Astrocyte (in vitro differentiated cells and primary cell): ENCODE data around the gene PAFAH1B1. TPM values are rescaled to one million over a fixed set of nuclear protein-coding genes. Genes with fewer than 3 reads are reported as not detected.
A peak's percentile ranks its signal among the peaks of the same experiment; 100 is the strongest.
"Not testable (repeated sequence)": the region's sequence is repeated elsewhere in the genome, so short reads cannot be mapped to it uniquely, and the experiment has no call there.

Source experiments
- DNase-seq: peaks from one replicate; pipeline ENCODE4 v3.0.0-alpha.2; 2010; ENCODE audit warnings: low read depth
- FAIRE-seq: peaks from 2 replicates; lab custom pipeline; 2011; peaks lifted over from hg19 to GRCh38; lab: Jason Lieb, UNC
- H2AFZ ChIP-seq: 2 replicates; pipeline ENCODE4 v1.6.0; 2012; ENCODE audit warnings: low read depth, low read length, inconsistent platforms
- H3K27ac ChIP-seq: 2 replicates; pipeline ENCODE4 v1.5.1; 2011; ENCODE audit warnings: low read depth, low read length, inconsistent platforms
- H3K27me3 ChIP-seq: 2 replicates; pipeline ENCODE4 v1.6.0; 2011; ENCODE audit warnings: low read length, inconsistent platforms; ENCODE audit not compliant: insufficient read depth
- H3K36me3 ChIP-seq: 2 replicates; pipeline ENCODE4 v1.5.1; 2011; ENCODE audit warnings: low read length, inconsistent platforms; ENCODE audit not compliant: insufficient read depth
- H3K4me1 ChIP-seq: 2 replicates; pipeline ENCODE4 v1.5.1; 2011; ENCODE audit warnings: low read length, inconsistent platforms; ENCODE audit not compliant: insufficient read depth
- H3K4me2 ChIP-seq: 2 replicates; pipeline ENCODE4 v1.6.0; 2012; ENCODE audit warnings: low read length, inconsistent platforms
- H3K4me3 ChIP-seq: 2 replicates; pipeline ENCODE4 v1.5.1; 2011; ENCODE audit warnings: low read depth, mild to moderate bottlenecking, low read length, inconsistent platforms; ENCODE audit not compliant: insufficient read depth
- H3K79me2 ChIP-seq: 2 replicates; pipeline ENCODE4 v1.6.0; 2012; ENCODE audit warnings: mild to moderate bottlenecking, low read length, inconsistent platforms; ENCODE audit not compliant: insufficient read depth
- H3K9ac ChIP-seq: 2 replicates; pipeline ENCODE4 v1.6.0; 2012; ENCODE audit warnings: mild to moderate bottlenecking, low read length, inconsistent platforms
- H3K9me3 ChIP-seq: 2 replicates; pipeline ENCODE4 v1.5.1; 2012; ENCODE audit warnings: low read depth, mild to moderate bottlenecking, low read length, inconsistent platforms; ENCODE audit not compliant: insufficient read depth
- H4K20me1 ChIP-seq: 2 replicates; pipeline ENCODE4 v1.6.0; 2012; ENCODE audit warnings: low read length, inconsistent platforms; ENCODE audit not compliant: insufficient read depth
- H3K27ac Mint-ChIP-seq: one replicate; pipeline ENCODE4 v1.8.0; 2021; ENCODE audit warnings: mild to moderate bottlenecking, mixed read lengths; ENCODE audit not compliant: unreplicated experiment
- H3K27me3 Mint-ChIP-seq: one replicate; pipeline ENCODE4 v1.8.0; 2021; ENCODE audit warnings: low read depth, mixed read lengths; ENCODE audit not compliant: unreplicated experiment
- H3K36me3 Mint-ChIP-seq: one replicate; pipeline ENCODE4 v1.8.0; 2021; ENCODE audit warnings: low read depth, mixed read lengths; ENCODE audit not compliant: unreplicated experiment
- H3K4me1 Mint-ChIP-seq: one replicate; pipeline ENCODE4 v1.8.0; 2021; ENCODE audit warnings: low read depth, mixed read lengths; ENCODE audit not compliant: unreplicated experiment
- H3K4me3 Mint-ChIP-seq: one replicate; pipeline ENCODE4 v1.8.0; 2021; ENCODE audit warnings: mild to moderate bottlenecking, moderate library complexity, mixed read lengths; ENCODE audit not compliant: unreplicated experiment
- H3K9me3 Mint-ChIP-seq: one replicate; pipeline ENCODE4 v1.8.0; 2021; ENCODE audit warnings: mild to moderate bottlenecking, mixed read lengths; ENCODE audit not compliant: unreplicated experiment
- CTCF ChIP-seq: IDR thresholded peaks from 2 replicates; pipeline ENCODE4 v1.5.1; 2011; ENCODE audit warnings: low read depth, mild to moderate bottlenecking, inconsistent platforms, low read length, moderate library complexity; ENCODE audit not compliant: insufficient read depth
- EZH2 ChIP-seq: IDR thresholded peaks from 2 replicates; pipeline ENCODE4 v1.6.1; 2012; ENCODE audit warnings: mild to moderate bottlenecking, low read length, inconsistent platforms; ENCODE audit not compliant: insufficient read depth
- total RNA-seq: library from RNA; stranded (reverse); gene quantifications from 2 replicates; pipeline ENCODE4 v1.2.1, GENCODE V29; 2021

PAFAH1B1 gene
- total RNA-seq, 1 donor from 2014 or later, result 195 TPM

DNA sequence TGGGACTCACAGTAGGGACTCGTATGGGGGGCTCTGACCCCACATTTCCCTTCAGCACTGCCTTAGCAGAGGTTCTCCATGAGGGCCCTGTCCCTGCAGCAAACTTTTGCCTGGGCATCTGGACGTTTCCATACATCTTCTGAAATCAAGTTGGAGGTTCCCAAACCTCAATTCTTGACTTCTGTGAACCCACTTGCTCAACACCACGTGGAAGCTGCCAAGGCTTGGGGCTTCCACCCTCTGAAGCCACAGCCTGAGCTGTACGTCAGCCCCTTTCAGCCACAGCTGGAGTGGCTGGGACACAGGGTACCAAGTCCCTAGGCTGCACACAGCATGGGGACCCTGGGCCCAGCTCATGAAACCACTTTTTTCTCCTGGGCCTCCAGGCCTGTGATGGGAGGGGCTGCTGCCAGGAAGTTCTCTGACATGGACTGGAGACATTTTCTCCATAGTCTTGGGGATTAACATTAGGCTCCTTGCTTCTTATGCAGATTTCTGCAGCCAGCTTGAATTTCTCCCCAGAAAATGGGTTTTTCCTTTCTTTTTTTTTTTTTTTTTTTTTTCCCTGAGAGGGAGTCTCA lies 29.4 kb downstream of the PAFAH1B1 start:
- peaks cover 100% of the 10 kb centered on the region for H4K20me1 ChIP-seq
- not testable (repeated sequence) for H3K4me1 ChIP-seq, H3K36me3 ChIP-seq, H3K27me3 Mint-ChIP-seq, H3K27me3 ChIP-seq, FAIRE-seq, H3K4me3 ChIP-seq, H3K4me3 Mint-ChIP-seq, H3K4me2 ChIP-seq, H3K27ac Mint-ChIP-seq, H3K4me1 Mint-ChIP-seq, H2AFZ ChIP-seq, H3K9me3 Mint-ChIP-seq, H3K9me3 ChIP-seq, H3K27ac ChIP-seq, H3K9ac ChIP-seq, DNase-seq
- peaks cover 100% of the 10 kb centered on the region for H3K79me2 ChIP-seq
- H3K36me3 Mint-ChIP-seq, result peaks cover 19% of the 10 kb centered on the region

- H3K79me2 ChIP-seq, result peaks cover 100% of the 10 kb centered on the region
- Mint-ChIP-seq H3K27ac (peak overlapping the region; percentile 29), H3K4me3 (no peak overlapping the region), H3K27me3 (no peaks in the 10 kb centered on the region), H3K9me3 (peaks cover 4% of the 10 kb centered on the region), H3K4me1 (peaks cover 11% of the 10 kb centered on the region), H3K36me3 (peaks cover 19% of the 10 kb centered on the region)
- H2AFZ ChIP-seq, result no peak overlapping the region
- no peaks in the 10 kb centered on the region for H3K9me3 ChIP-seq
- H3K36me3 ChIP-seq, result peaks cover 3% of the 10 kb centered on the region
- no peak overlapping the region for H3K4me3 ChIP-seq
- H3K27me3 ChIP-seq, result no peaks in the 10 kb centered on the region
- H3K27ac ChIP-seq, result no peak overlapping the region
- peaks cover 100% of the 10 kb centered on the region for H4K20me1 ChIP-seq
- H3K4me1 ChIP-seq, result no peaks in the 10 kb centered on the region
- H3K4me2 ChIP-seq, result no peak overlapping the region
- H3K9ac ChIP-seq, result no peak overlapping the region
- FAIRE-seq, result no peak
- TF ChIP-seq CTCF, result no peak
- TF ChIP-seq EZH2, result no peak
- DNase-seq, result no peak
Observed at GRCh38 chr17:2624292-2624731, 30.9 kb downstream of the PAFAH1B1 start.

- not testable (repeated sequence) for H3K4me1 ChIP-seq, DNase-seq, H3K9me3 Mint-ChIP-seq, H3K27ac ChIP-seq, H3K27me3 ChIP-seq, FAIRE-seq, H2AFZ ChIP-seq, H3K9me3 ChIP-seq, H3K27me3 Mint-ChIP-seq, H3K9ac ChIP-seq, H3K4me2 ChIP-seq, H3K27ac Mint-ChIP-seq, H3K36me3 ChIP-seq, H3K4me3 ChIP-seq, H3K4me3 Mint-ChIP-seq
- peaks cover 100% of the 10 kb centered on the region for H4K20me1 ChIP-seq
- Mint-ChIP-seq H3K4me1 (peaks cover 29% of the 10 kb centered on the region), H3K36me3 (peaks cover 16% of the 10 kb centered on the region)
- H3K79me2 ChIP-seq, result peaks cover 100% of the 10 kb centered on the region
Observed at GRCh38 chr17:2626626-2627219, 33.3 kb downstream of the PAFAH1B1 start.

- H3K9ac ChIP-seq, H3K27me3 ChIP-seq, H3K4me2 ChIP-seq, H3K4me3 ChIP-seq, H3K9me3 ChIP-seq, H3K4me3 Mint-ChIP-seq, H3K4me1 ChIP-seq, H2AFZ ChIP-seq, H3K27ac Mint-ChIP-seq, FAIRE-seq, DNase-seq, H3K36me3 ChIP-seq, H3K27me3 Mint-ChIP-seq, H3K9me3 Mint-ChIP-seq, H3K27ac ChIP-seq, H3K36me3 Mint-ChIP-seq: not testable (repeated sequence)
- H4K20me1 ChIP-seq, result peaks cover 100% of the 10 kb centered on the region
- peaks cover 100% of the 10 kb centered on the region for H3K79me2 ChIP-seq
- peaks cover 36% of the 10 kb centered on the region for H3K4me1 Mint-ChIP-seq
Observed at GRCh38 chr17:2628922-2629321, 35.5 kb downstream of the PAFAH1B1 start.
